ENCODE results near the gene GORASP1.
A peak's percentile ranks its signal among the peaks of the same experiment; 100 is the strongest.

Gene GORASP1

DNA sequence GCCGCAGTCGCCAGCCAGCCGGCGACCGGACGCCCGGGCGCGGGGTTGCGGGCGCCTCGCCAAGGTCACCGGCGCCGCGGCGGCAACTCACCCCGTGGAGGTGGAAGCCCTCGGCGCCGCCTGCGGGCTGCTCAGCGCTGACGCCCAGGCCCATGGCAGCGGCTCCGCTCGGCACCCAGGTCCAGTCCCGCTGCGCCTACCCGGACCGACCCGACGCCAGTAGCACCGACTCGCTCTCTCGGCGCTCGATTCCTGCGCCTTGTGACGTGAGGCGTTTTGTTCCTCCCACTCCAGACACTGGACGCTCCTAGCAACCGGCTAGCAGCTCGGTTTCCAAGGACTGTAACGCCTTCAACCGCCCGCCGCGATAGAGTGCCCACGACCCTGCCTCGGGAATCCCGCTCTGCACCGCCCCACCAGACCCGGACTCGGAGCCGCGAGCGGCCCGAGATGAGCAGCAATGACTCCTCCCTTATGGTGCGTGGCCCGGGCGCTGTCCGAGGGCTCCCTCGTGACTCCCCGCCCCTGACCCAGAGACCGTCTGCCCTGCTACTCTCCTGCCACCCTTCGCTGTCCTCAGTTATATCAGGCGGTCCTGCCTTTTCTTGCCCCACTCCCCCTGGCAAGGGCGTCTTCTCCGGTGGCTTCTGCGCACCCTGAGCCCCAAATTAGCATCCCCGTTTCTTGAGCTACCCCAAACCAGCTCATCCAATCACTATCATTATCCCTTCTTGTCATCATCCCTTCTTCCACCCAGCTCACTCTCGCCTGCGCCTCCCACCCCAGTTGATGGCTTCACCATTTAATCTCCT, at the start of gene GORASP1, which contains the start of gene TTC21A:
TSS of gene GORASP1 (minus strand) at position 240 of the 812 bp plus-strand sequence. CDS start at position 154, 86 bp downstream.
TSS of gene TTC21A (plus strand) at position 293 of the 812 bp plus-strand sequence. CDS start at position 451, 158 bp downstream.
- peak; percentile 25 for DNase-seq

DNA sequence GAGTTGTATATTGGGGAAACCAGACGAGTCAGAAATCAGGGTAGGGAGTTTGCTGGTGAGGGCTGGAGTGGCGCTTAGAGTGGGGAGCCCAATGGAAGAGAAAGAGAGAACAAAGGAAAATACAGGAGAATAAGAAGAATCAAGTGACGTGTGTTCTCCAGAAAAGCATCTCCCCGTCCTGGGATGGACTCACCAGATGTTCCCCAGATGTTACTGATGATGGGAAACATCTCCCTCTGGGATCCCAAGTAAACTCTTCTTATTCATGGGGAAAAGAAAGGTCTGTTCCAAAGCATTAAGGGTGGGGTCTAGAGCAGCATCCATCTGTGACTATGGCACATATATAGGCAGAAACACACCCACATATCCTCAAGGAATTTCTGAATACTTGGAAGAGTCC, 49.0 kb upstream of the GORASP1 start:
- DNase-seq = no peak

DNA sequence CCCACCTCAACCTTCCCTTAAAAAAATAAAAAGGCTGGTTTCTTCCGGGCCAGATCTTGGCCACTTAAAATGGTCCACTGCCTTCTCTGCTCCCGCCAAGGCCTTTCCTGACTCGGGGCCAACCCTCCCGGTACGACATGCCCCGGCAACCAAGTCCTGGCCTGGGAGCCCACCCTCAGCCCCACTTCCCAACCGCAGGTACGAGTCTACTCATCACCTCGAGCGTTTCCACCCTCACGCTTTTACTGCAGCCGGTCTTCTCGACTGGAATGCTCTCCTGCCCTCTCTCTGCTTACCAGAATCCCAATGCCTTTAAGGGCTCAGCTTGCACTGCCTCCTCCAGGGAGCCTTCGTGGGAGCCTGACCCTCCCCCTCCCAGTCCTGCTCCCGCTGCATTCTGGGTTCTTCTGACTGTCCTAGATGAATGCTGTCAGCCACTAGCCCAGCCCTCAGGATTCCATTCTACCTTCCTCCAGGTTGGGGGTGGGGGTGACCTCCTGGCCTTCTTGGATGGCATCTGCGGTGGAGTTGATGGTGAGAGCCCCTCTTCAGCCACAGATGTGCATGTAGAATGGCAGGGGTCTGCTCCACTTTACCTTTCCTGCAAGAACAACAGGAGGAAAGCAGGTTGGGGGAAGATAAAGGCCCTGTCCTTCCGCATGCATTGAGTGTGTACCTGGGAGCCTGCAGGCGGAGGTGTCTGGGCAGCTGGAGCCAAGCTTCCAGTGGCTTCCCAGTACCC, 47.0 kb upstream of the GORASP1 start:
- no peak for DNase-seq

GRCh38 chr3:39153977-39154279, 46.5 kb upstream of the GORASP1 start:
- DNase-seq = no peak

DNA sequence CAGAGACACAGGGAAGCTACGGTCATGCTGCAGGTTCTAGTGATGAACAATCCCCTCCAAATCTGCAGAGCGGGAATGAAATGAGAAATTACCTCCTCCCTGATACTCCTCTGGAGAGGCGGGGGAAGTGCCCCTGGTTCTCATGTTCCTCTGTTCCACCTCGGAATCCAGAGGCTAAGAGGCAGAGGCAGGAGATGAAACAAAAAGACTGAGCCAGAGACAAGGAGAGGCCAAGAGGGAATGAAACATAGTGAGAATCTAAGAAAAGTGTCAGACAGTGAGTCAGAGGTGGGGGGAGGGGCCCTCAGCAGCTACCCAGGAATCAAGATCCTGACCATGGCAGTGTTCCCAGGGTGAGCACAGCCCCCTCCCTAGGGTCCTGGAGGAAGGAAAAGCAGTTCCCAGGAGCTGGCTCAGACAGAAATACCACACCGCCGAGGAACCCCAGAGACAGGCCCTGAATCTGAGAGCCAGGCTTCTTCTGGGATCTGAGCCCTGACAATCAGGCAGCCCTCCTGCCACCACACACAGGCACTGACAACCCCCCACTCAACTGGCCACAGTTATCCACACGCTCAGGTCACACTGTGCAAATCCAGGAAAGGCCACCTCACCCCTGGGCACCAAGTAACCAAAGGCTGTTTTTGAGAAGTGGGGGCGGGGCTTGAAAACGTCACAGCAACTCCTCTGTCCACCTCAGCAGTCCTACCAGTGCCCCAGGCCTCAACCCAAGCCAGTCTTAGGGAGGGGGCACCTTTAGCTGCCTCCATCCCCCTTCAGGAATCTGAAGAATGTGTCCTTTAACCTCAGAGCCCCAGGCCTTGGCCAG, 43.6 kb upstream of the GORASP1 start:
- peak; percentile 72 for DNase-seq

- DNase-seq = no peak
Measured at GRCh38 chr3:39150148-39150802, 42.8 kb upstream of the GORASP1 start.

DNA sequence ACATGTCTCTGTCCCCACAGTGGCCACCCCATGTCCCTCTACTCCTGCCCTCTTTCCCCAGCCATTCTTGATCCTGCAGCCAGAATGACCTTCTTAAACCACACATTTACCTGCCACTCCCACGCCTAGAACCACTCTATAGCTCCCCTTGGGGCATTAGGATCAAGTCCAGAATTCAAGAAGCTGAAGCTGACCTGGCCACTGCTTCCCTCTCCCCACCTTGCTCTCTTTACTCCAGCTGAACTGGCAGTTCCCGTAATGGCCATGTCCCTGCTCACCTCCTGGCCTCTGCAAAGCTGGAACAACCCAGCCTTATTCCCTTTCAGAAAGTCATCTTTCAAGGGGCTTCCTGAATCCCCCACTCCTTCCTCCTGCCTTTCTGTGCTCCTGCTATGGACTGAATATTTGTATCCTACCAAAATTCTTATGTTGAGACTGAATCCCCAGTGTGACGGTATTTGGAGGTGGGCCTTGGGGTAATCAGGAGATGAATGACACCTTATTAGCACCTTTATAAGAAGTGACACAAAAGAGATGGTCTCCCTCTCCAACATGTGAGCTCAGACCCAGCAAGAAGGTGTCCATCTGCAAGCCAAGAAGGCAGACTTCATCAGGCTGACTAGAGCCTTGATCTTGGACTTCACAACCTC, 42.2 kb upstream of the GORASP1 start:
- no peak for DNase-seq

GRCh38 chr3:39149059-39149455, 41.6 kb upstream of the GORASP1 start:
- no peak for DNase-seq

- DNase-seq = no peak
Measured at GRCh38 chr3:39148435-39149058, 41.1 kb upstream of the GORASP1 start.

DNA sequence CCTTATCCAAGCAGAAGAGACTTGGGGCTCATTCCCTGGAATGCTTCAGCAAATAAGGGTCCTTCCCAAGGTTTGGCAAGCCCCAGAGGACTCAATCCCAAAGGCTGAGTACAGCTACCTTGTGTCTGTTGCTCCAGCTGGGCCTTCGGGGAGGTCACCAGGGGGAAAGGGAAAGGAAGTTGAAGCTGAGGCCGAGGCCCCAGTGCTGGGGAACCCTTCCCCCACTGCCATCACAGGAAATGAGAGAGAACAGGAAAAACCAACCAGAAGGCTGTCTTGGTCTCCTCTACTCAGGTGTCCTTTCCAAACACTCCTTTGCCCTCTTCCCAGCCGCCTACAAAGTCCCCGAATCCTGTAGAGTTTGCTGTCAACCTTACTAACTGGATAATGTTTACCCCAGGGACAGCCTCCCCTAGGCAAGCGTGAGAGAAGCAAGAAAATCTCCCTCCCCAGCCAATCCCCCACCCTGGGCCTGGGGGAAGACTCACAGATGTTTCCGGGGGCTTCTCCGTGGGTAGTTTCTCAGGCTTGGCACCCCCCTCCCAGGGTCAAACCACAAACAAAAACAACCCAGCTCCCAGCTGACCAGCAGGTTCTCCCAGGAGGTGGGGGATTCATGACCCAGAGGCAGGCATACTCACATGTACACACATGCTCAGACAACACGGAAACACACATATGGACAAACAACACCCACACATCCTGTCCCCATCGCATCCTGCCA, 40.4 kb upstream of the GORASP1 start:
- DNase-seq = no peak

- DNase-seq = peak; percentile 49
Measured at GRCh38 chr3:39146611-39147591, 39.5 kb upstream of the GORASP1 start.

GRCh38 chr3:39146083-39146501, 38.7 kb upstream of the GORASP1 start:
- no peak for DNase-seq

GRCh38 chr3:39144748-39145380, 37.4 kb upstream of the GORASP1 start:
- no peak for DNase-seq

DNA sequence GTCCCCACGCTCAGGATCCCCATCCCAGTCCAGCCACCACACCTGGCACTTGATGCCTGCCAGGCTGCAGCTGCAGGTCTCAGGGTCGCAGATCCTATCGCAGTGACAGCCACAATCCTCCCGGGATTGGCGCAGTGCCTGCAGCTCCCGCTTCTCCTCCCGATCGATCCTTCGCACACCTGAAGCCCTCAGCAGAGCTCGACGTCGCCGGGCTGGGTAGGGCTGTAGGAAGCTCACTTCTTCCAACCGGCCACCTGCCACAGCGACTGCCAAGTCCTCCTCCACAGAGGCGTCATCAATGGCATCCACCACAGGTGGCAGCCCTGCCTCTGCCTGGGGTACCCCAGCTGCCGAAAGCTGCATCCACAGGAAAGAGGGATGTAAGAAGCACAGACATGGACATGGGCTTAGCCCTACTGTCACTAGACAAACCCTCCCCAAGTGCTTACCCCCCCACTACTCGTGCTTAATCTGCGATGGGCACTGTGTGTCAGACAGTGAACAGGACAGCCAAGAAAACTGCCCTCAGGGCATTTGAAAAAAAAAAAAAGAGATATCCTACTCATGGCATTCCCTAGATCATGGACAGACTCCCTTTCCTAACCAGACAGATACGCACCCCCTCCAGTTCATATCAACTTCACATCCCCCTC, 36.8 kb upstream of the GORASP1 start:
- DNase-seq = no peak

- DNase-seq = no peak
Measured at GRCh38 chr3:39143051-39143885, 35.8 kb upstream of the GORASP1 start.

DNA sequence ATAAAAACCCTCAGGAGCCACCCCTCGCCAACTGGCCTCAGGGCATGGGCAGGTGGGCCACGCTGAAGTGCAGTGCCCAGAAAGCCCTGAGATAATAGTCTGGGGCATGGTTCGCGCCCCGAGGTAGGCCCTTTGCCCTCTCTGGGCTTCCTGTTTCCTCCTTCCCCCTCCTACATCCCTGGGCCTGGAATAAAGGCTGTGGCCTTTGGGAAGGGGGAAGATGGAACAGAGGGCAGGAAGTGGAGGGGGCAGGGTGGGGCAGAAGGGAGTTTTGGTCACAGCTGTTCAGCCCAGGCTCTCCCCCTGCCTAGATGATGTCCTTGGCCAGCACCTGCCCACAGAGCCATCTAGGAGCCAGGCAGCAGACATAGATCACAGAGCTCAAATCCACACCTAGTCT, 34.6 kb upstream of the GORASP1 start:
- no peak for DNase-seq

- DNase-seq = no peak
Measured at GRCh38 chr3:39141171-39141995, 34.0 kb upstream of the GORASP1 start.
